Body of pancreas (tissue), 4 donors: ENCODE data around the gene BIRC6. TPM values are rescaled to one million over a fixed set of nuclear protein-coding genes. Genes with fewer than 3 reads are reported as not detected.

ENCODE experiments used
- ATAC-seq: fragments of 150-250 bp; one replicate; pipeline ENCODE4 v1.9.1; 2016
- DNase-seq, 4 donors: peaks; one replicate each; pipeline ENCODE4 v3.0.0-alpha.2; 2019
- H3K27ac ChIP-seq, 4 donors: fragments of 200-600 bp; sonication (generic); 1 replicate in 3 of 4; 2 replicates in 1 of 4; pipeline versions ENCODE4 v1.5.1 to v1.6.1; 2016 to 2019; ENCODE audit warnings: mild to moderate bottlenecking in 1 of 4, mixed read lengths in 1 of 4, moderate library complexity in 1 of 4
- H3K27me3 ChIP-seq, 2 donors: fragments of 200-600 bp; sonication (generic); one replicate each; pipeline ENCODE4 v1.6.0; 2016; ENCODE audit warnings: mild to moderate bottlenecking in 1 of 2
- H3K36me3 ChIP-seq, 2 donors: fragments of 200-600 bp; sonication (generic); replicated peaks in 1 of 2; 2 replicates each; pipeline ENCODE4 v1.5.1; 2016; ENCODE audit warnings: low read depth in 2 of 2; ENCODE audit not compliant: insufficient read depth in 1 of 2
- H3K4me1 ChIP-seq: fragments of 200-600 bp; sonication (generic); one replicate; pipeline ENCODE4 v1.6.0; 2016
- H3K4me3 ChIP-seq, 2 donors: fragments of 200-600 bp; sonication (generic); 1 replicate in 1 of 2; 2 replicates in 1 of 2; pipeline ENCODE4 v1.5.1; 2016 to 2019
- H3K9me3 ChIP-seq, 3 donors: fragments of 200-600 bp; sonication (generic); 1 replicate in 2 of 3; 2 replicates in 1 of 3; pipeline ENCODE4 v1.5.1; 2016
- POLR2A ChIP-seq, 3 donors: fragments of 450-650 bp; IDR thresholded peaks; one replicate each; pipeline ENCODE4 v1.6.1; 2016; ENCODE audit warnings: antibody characterized with exemption in 3 of 3, mild to moderate bottlenecking in 2 of 3
- WGBS, 2 donors: methylation state at CpG; one replicate each; pipeline ENCODE4 v1.1.5; 2017; 5-methylcytosine and 5-hydroxymethylcytosine counted together
- intact Hi-C: fragments of 100-400 bp; cut with DNase I; formaldehyde crosslinking; loops from one replicate; pipeline ENCODE4 v1.15.1; 2023
- total RNA-seq, 2 donors: library from RNA; depleted of rRNA; stranded (reverse); fragments of >200 nt; gene quantifications; one replicate each; pipeline ENCODE4 v1.1.0, GENCODE V29; 2016
- TF ChIP-seq, protein P1 (sequence below), 7 experiments: fragments of 450-650 bp in 4 of 7; fragments of 200-600 bp in 3 of 7; sonication (generic) in 3 of 7; IDR thresholded peaks; one replicate each; pipeline ENCODE4 v1.5.1; 2016 to 2019; ENCODE audit warnings: antibody characterized with exemption in 7 of 7

The BIRC6 gene
- total RNA-seq, 2 donors from 2014 or later, result 71.9 to 102 TPM

DNA sequence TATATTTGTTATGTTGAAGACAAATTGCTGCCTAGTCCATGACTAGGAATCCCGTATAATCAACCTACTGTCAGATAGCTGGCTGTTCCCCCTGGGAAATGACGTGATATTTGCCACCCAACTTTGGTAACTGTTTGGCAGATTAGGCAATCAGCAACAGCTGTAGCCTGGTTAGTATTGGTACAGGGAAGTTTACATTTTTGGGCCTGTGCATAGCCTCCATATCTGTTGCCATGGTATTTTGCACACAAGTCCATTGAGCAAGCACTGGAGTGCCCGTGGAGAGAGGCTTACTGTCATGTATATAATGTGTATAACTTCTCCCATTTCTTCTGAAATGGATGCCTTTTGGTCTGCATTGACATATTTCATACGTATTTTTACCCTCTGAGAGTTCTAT is 27.7 kb downstream of the BIRC6 start:
- peaks cover 0 to 9% of the 10 kb centered on the region in 2 donors for H3K36me3 ChIP-seq
- peak; percentile 89 for ATAC-seq

DNA sequence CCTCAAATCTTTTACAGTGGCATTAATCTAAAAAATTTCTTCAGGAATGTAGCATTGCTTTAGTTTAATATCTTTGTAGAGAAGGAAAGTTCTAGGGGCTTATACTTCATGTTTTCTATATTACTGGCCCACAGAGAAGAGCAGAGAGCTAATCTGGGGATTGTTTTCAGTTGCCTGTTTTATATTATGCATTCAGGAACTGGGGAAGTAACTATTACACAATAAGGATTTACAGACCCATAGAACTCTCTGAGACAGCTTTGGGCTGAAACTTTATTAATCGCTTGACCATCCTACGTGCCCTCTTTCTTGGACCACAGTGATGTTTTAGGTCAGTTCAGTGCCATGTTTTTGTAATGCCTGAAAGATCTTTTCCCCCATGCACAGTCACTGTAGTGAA is 29.9 kb downstream of the BIRC6 start:
- no peak overlapping the region for H3K27ac ChIP-seq
- TF ChIP-seq, protein P1, sequence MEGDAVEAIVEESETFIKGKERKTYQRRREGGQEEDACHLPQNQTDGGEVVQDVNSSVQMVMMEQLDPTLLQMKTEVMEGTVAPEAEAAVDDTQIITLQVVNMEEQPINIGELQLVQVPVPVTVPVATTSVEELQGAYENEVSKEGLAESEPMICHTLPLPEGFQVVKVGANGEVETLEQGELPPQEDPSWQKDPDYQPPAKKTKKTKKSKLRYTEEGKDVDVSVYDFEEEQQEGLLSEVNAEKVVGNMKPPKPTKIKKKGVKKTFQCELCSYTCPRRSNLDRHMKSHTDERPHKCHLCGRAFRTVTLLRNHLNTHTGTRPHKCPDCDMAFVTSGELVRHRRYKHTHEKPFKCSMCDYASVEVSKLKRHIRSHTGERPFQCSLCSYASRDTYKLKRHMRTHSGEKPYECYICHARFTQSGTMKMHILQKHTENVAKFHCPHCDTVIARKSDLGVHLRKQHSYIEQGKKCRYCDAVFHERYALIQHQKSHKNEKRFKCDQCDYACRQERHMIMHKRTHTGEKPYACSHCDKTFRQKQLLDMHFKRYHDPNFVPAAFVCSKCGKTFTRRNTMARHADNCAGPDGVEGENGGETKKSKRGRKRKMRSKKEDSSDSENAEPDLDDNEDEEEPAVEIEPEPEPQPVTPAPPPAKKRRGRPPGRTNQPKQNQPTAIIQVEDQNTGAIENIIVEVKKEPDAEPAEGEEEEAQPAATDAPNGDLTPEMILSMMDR (IDR thresholded peaks at IDR 0.05), result no peak
- no peak for TF ChIP-seq POLR2A (IDR thresholded peaks at IDR 0.05)
- no peak for ATAC-seq
- no peaks in the 10 kb centered on the region for H3K27me3 ChIP-seq
- H3K36me3 ChIP-seq, result peaks cover 0 to 12% of the 10 kb centered on the region in 2 donors
- no peak overlapping the region for H3K4me3 ChIP-seq
- peaks cover 14% of the 10 kb centered on the region for H3K4me1 ChIP-seq
- intact Hi-C loops, result no loop called here
- H3K9me3 ChIP-seq, result no peaks in the 10 kb centered on the region
- 93 to 95% methylated on average over 2 of the region's 2 CpGs for WGBS, 2 donors
- no peak for DNase-seq

More for the DNA sequence above, 27.7 kb downstream of the BIRC6 start:
- intact Hi-C loops, result no loop called here
- no peak overlapping the region for H3K4me3 ChIP-seq
- peaks cover 15% of the 10 kb centered on the region for H3K4me1 ChIP-seq
- no peaks in the 10 kb centered on the region for H3K27me3 ChIP-seq
- no peaks in the 10 kb centered on the region for H3K9me3 ChIP-seq
- WGBS, 2 donors, result 46 to 53% methylated on average over 4 of the region's 4 CpGs
- peak overlapping the region in 2 of 4 donors; percentile 14 to 62 for H3K27ac ChIP-seq
- TF ChIP-seq, protein P1 (IDR thresholded peaks at IDR 0.05), result no peak
- no peak for TF ChIP-seq POLR2A (IDR thresholded peaks at IDR 0.05)
- DNase-seq, result peak; percentile 22 to 73 (median 38)

DNA sequence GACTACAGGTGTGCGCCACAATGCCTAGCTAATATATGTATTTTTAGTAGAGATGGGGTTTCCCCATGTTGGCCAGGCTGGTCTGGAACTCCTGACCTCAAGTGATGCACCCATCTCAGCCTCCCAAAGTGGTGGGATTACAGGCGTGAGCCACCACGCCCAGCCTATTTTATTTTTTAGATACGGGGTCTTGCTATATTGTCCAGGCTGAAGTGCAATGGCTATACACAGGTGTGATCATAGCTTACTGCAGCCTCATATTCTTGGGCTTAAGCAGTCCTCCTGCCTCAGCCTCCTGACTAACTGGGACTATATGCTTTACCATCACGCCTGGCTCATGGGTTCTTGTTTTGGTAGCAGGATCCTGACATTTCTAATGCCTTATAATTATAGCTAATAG is 42.4 kb downstream of the BIRC6 start:
- no peak for ATAC-seq
- Histone ChIP-seq H3K4me3 (no peak overlapping the region), H3K27me3 (no peaks in the 10 kb centered on the region), H3K36me3 (peaks cover 3 to 10% of the 10 kb centered on the region in 2 donors), H3K9me3 (peaks cover 0 to 4% (median 0%) of the 10 kb centered on the region in 3 donors), H3K4me1 (peaks cover 3% of the 10 kb centered on the region), H3K27ac (no peak overlapping the region)
- 79 to 99% methylated on average over 5 of the region's 5 CpGs for WGBS, 2 donors
- DNase-seq, result no peak
- TF ChIP-seq POLR2A (IDR thresholded peaks at IDR 0.05), result no peak
- TF ChIP-seq, protein P1 (IDR thresholded peaks at IDR 0.05), result no peak
- intact Hi-C loops, result no loop called here

DNA sequence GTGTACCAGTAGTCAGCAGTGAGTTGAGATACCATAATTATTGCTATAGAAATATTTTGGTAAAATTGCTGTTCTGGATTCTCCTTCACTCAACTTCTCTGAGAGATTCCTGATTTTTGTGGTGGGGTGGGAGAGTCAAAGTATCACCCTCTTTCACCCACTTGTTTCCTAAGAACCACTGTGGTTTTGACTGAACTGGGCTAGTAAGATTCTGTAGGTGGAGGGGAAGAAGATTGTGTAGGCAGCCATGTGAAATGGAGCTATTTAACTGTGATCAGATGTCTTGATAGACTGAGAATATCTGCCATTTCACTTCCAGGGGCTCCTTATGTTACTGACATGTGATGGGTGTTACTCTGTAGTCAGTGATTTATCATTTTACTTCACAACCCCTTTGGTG is 45.3 kb downstream of the BIRC6 start:
- peaks cover 0 to 4% (median 0%) of the 10 kb centered on the region in 3 donors for H3K9me3 ChIP-seq
- no peaks in the 10 kb centered on the region for H3K27me3 ChIP-seq
- H3K4me1 ChIP-seq, result peaks cover 3% of the 10 kb centered on the region
- ATAC-seq, result no peak
- intact Hi-C loops, result no loop called here
- TF ChIP-seq, protein P1 (IDR thresholded peaks at IDR 0.05), result no peak
- no peak for TF ChIP-seq POLR2A (IDR thresholded peaks at IDR 0.05)
- peaks cover 2 to 7% of the 10 kb centered on the region in 2 donors for H3K36me3 ChIP-seq
- DNase-seq, result no peak
- H3K4me3 ChIP-seq, result no peak overlapping the region
- H3K27ac ChIP-seq, result no peak overlapping the region

DNA sequence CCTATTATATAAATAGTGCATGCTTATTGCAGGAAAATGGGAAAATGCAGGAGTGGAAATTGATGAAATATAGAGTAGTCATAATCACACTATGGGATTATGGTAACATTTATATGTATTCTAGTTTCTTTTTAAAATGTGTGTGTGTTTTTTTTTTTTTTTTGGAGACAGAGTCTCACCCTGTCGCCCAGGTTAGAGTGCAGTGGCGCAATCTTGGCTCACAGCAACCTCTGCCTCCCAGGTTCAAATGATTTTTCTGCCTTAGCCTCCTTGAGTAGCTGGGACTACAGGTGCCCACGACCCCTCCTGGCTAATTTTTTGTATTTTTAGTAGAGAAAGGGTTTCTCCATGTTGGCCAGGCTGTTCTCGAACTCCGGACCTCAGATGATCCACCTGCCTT is 47.0 kb downstream of the BIRC6 start:
- Histone ChIP-seq H3K36me3 (peaks cover 0 to 7% of the 10 kb centered on the region in 2 donors), H3K27me3 (no peaks in the 10 kb centered on the region), H3K27ac (no peak overlapping the region), H3K9me3 (peaks cover 0 to 4% (median 0%) of the 10 kb centered on the region in 3 donors), H3K4me3 (no peak overlapping the region), H3K4me1 (peaks cover 3% of the 10 kb centered on the region)
- 84 to 91% methylated on average over 5 of the region's 5 CpGs for WGBS, 2 donors
- TF ChIP-seq, protein P1 (IDR thresholded peaks at IDR 0.05), result no peak
- TF ChIP-seq POLR2A (IDR thresholded peaks at IDR 0.05), result no peak
- no peak for DNase-seq
- intact Hi-C loops, result no loop called here
- ATAC-seq, result no peak
